HL-60 (cell line): ENCODE measurements around the gene ERBB4.

Experiments used
- CTCF ChIP-seq: IDR thresholded peaks from one replicate; pipeline ENCODE4 v1.5.1; 2011; ENCODE audit warnings: low read length, control low read depth, inconsistent platforms; ENCODE audit not compliant: insufficient read depth
- GABPA ChIP-seq: IDR thresholded peaks from 2 replicates; pipeline ENCODE4 v1.6.1; 2012; ENCODE audit warnings: low read depth
- POLR2AphosphoS5 ChIP-seq: IDR thresholded peaks from 2 replicates; pipeline ENCODE4 v1.6.1; 2012; ENCODE audit warnings: low read depth
- REST ChIP-seq: IDR thresholded peaks from 2 replicates; pipeline ENCODE4 v1.6.1; 2012; ENCODE audit warnings: low read depth; ENCODE audit not compliant: insufficient replicate concordance

- TF ChIP-seq CTCF = no peak
- no peak for TF ChIP-seq REST
- no peak for TF ChIP-seq POLR2AphosphoS5
- TF ChIP-seq GABPA = no peak
Observed at GRCh38 chr2:211564441-211564840, 974.2 kb downstream of the ERBB4 start.
